ENCODE results near the gene LRRC4C. TPM values are rescaled to one million over a fixed set of nuclear protein-coding genes. Genes with fewer than 3 reads are reported as not detected.

LRRC4C gene
- polyA plus RNA-seq, 12 donors: 1.9 to 7.3 (median 3.2) TPM; not detected in 1

GRCh38 chr11:41119484-41119883, 340.0 kb downstream of the LRRC4C start:
- no peak for DNase-seq

- DNase-seq: no peak
Observed at GRCh38 chr11:41118521-41118920, 340.9 kb downstream of the LRRC4C start.

GRCh38 chr11:41116970-41117369, 342.5 kb downstream of the LRRC4C start:
- DNase-seq: no peak

- no peak for DNase-seq
Observed at GRCh38 chr11:41115066-41115465, 344.4 kb downstream of the LRRC4C start.

GRCh38 chr11:41113160-41113559, 346.3 kb downstream of the LRRC4C start:
- DNase-seq: no peak

- no peak for DNase-seq
Observed at GRCh38 chr11:41110527-41110926, 348.9 kb downstream of the LRRC4C start.

GRCh38 chr11:41102471-41102870, 357.0 kb downstream of the LRRC4C start:
- no peak for DNase-seq

- no peak for DNase-seq
Observed at GRCh38 chr11:41099654-41100053, 359.8 kb downstream of the LRRC4C start.

GRCh38 chr11:41085123-41085522, 374.3 kb downstream of the LRRC4C start:
- DNase-seq: no peak

GRCh38 chr11:41081756-41082285, 377.6 kb downstream of the LRRC4C start:
- no peak for DNase-seq

- no peak for DNase-seq
Observed at GRCh38 chr11:41074318-41074717, 385.1 kb downstream of the LRRC4C start.

- no peak for DNase-seq
Observed at GRCh38 chr11:41065432-41065831, 394.0 kb downstream of the LRRC4C start.

GRCh38 chr11:41058138-41058537, 401.3 kb downstream of the LRRC4C start:
- no peak for DNase-seq

- no peak for DNase-seq
Observed at GRCh38 chr11:41056892-41057569, 402.4 kb downstream of the LRRC4C start.

- DNase-seq: no peak
Observed at GRCh38 chr11:41053894-41054293, 405.6 kb downstream of the LRRC4C start.

GRCh38 chr11:41051919-41052635, 407.4 kb downstream of the LRRC4C start:
- DNase-seq: no peak

- DNase-seq: no peak
Observed at GRCh38 chr11:41050791-41051190, 408.7 kb downstream of the LRRC4C start.

GRCh38 chr11:41047229-41047628, 412.2 kb downstream of the LRRC4C start:
- no peak for DNase-seq

- DNase-seq: no peak
Observed at GRCh38 chr11:41045266-41045665, 414.2 kb downstream of the LRRC4C start.

GRCh38 chr11:41044747-41045146, 414.7 kb downstream of the LRRC4C start:
- DNase-seq: no peak

GRCh38 chr11:41042688-41043087, 416.8 kb downstream of the LRRC4C start:
- DNase-seq: no peak

GRCh38 chr11:41040474-41040873, 419.0 kb downstream of the LRRC4C start:
- no peak for DNase-seq

GRCh38 chr11:41039592-41039991, 419.9 kb downstream of the LRRC4C start:
- DNase-seq: no peak
